A673 (cell line): ENCODE data around the gene SHC4.

Source experiments
- CTCF ChIP-seq: fragments of 300-800, 200-600 bp; sonication (generic); conservative IDR thresholded peaks from 2 replicates; pipeline ENCODE4 v1.5.1; 2017; ENCODE audit warnings: low read depth, mild to moderate bottlenecking, antibody characterized with exemption, low read length, moderate library complexity, mixed read lengths
- EZH2 ChIP-seq: fragments of 200-600 bp; sonication (generic); IDR thresholded peaks from 2 replicates; pipeline ENCODE4 v1.6.1; 2017; ENCODE audit warnings: borderline replicate concordance, low read depth, mild to moderate bottlenecking, mixed read lengths, antibody characterized with exemption, low read length; ENCODE audit not compliant: poor library complexity, severe bottlenecking

GRCh38 chr15:48936666-48937065, 27.1 kb downstream of the SHC4 start:
- TF ChIP-seq CTCF (no peak), EZH2 (no peak)
